Calu3 (cell line): Measurements from ENCODE around the gene ADGRE1. TPM values are rescaled to one million over a fixed set of nuclear protein-coding genes. Genes with fewer than 3 reads are reported as not detected.
"Not testable (repeated sequence)": the region's sequence is repeated elsewhere in the genome, so short reads cannot be mapped to it uniquely, and the experiment has no call there.

Experiments
- BruUV-seq: library from RNA; stranded (reverse); fragments of 400-500 nt; replicated peaks from 2 replicates; lab custom pipeline; 2021; lab: Mats Ljungman, UMichigan
- CTCF ChIA-PET: fragments of 300-600 bp; sonication (Branson Sonifier 250); formaldehyde crosslinking; loops from one replicate; lab custom pipeline; 2022; ENCODE audit warnings: antibody characterized with exemption; lab: Charles Lee
- DNase-seq: peaks from one replicate; pipeline ENCODE4 v3.0.0; 2022
- H3K27ac Mint-ChIP-seq: one replicate; pipeline ENCODE4 v1.8.0; 2022; ENCODE audit warnings: mixed read lengths; ENCODE audit not compliant: unreplicated experiment
- H3K27me3 Mint-ChIP-seq: one replicate; pipeline ENCODE4 v1.8.0; 2022; ENCODE audit warnings: mixed read lengths; ENCODE audit not compliant: unreplicated experiment
- H3K36me3 Mint-ChIP-seq: one replicate; pipeline ENCODE4 v1.8.0; 2022; ENCODE audit warnings: mild to moderate bottlenecking, moderate library complexity, mixed read lengths; ENCODE audit not compliant: insufficient read depth, unreplicated experiment
- H3K4me1 Mint-ChIP-seq: one replicate; pipeline ENCODE4 v1.8.0; 2022; ENCODE audit warnings: mild to moderate bottlenecking, low read depth, mixed read lengths; ENCODE audit not compliant: unreplicated experiment
- H3K4me3 Mint-ChIP-seq: one replicate; pipeline ENCODE4 v1.8.0; 2022; ENCODE audit warnings: mild to moderate bottlenecking, low read depth, moderate library complexity, mixed read lengths; ENCODE audit not compliant: unreplicated experiment
- H3K9me3 Mint-ChIP-seq: one replicate; pipeline ENCODE4 v1.8.0; 2022; ENCODE audit warnings: low read depth, mixed read lengths; ENCODE audit not compliant: unreplicated experiment
- CTCF ChIP-seq: fragments of 200-600 bp; IDR thresholded peaks from one replicate; pipeline ENCODE4 v1.8.0; 2022; ENCODE audit warnings: antibody characterized with exemption; ENCODE audit not compliant: unreplicated experiment
- intact Hi-C: fragments of 100-400 bp; cut with micrococcal nuclease; formaldehyde crosslinking; loops from one replicate; pipeline ENCODE4 v1.10.0; 2022; ENCODE audit not compliant: unreplicated experiment
- total RNA-seq: library from RNA; stranded (reverse); gene quantifications from 2 replicates; pipeline ENCODE4 v1.2.3, GENCODE V29; 2022

ADGRE1 gene
- total RNA-seq, 1 experiment from 2014 or later, result not detected

GRCh38 chr19:6868351-6868750 lies 19.0 kb upstream of the ADGRE1 start:
- intact Hi-C loops, result no loop called here
- Mint-ChIP-seq H3K27ac (no peak overlapping the region), H3K36me3 (peaks cover 6% of the 10 kb centered on the region), H3K27me3 (peaks cover 13% of the 10 kb centered on the region), H3K4me1 (no peaks in the 10 kb centered on the region), H3K4me3 (no peak overlapping the region), H3K9me3 (no peaks in the 10 kb centered on the region)
- TF ChIP-seq CTCF, result no peak
- CTCF ChIA-PET, result no interaction called here
- BruUV-seq, result no TSS peak
- no peak for DNase-seq

- H3K27ac Mint-ChIP-seq, H3K4me1 Mint-ChIP-seq, BruUV-seq, DNase-seq, CTCF ChIA-PET, intact Hi-C loops, H3K4me3 Mint-ChIP-seq, H3K36me3 Mint-ChIP-seq, H3K9me3 Mint-ChIP-seq: not testable (repeated sequence)
- H3K27me3 Mint-ChIP-seq, result peaks cover 20% of the 10 kb centered on the region
Observed at GRCh38 chr19:6869151-6869882, 18.1 kb upstream of the ADGRE1 start.

- H3K27ac Mint-ChIP-seq, result no peak overlapping the region
- intact Hi-C loops, result no loop called here
- no peak for TF ChIP-seq CTCF
- H3K27me3 Mint-ChIP-seq, result peaks cover 52% of the 10 kb centered on the region
- DNase-seq, result no peak
- no peaks in the 10 kb centered on the region for H3K4me1 Mint-ChIP-seq
- H3K36me3 Mint-ChIP-seq, result no peaks in the 10 kb centered on the region
- no TSS peak for BruUV-seq
- no peak overlapping the region for H3K4me3 Mint-ChIP-seq
- H3K9me3 Mint-ChIP-seq, result no peaks in the 10 kb centered on the region
- CTCF ChIA-PET, result no interaction called here
Observed at GRCh38 chr19:6873708-6874431, 13.5 kb upstream of the ADGRE1 start.

- TF ChIP-seq CTCF, result no peak
- CTCF ChIA-PET, result no interaction called here
- DNase-seq, result no peak
- peaks cover 65% of the 10 kb centered on the region for H3K27me3 Mint-ChIP-seq
- BruUV-seq, result no TSS peak
- no peak overlapping the region for H3K4me3 Mint-ChIP-seq
- H3K9me3 Mint-ChIP-seq, result no peaks in the 10 kb centered on the region
- H3K4me1 Mint-ChIP-seq, result no peaks in the 10 kb centered on the region
- intact Hi-C loops, result no loop called here
- no peaks in the 10 kb centered on the region for H3K36me3 Mint-ChIP-seq
- H3K27ac Mint-ChIP-seq, result no peak overlapping the region
Observed at GRCh38 chr19:6875218-6875617, 12.2 kb upstream of the ADGRE1 start.

GRCh38 chr19:6876748-6877147 lies 10.6 kb upstream of the ADGRE1 start:
- Mint-ChIP-seq H3K4me3 (no peak overlapping the region), H3K27me3 (peaks cover 80% of the 10 kb centered on the region), H3K4me1 (no peaks in the 10 kb centered on the region), H3K36me3 (no peaks in the 10 kb centered on the region), H3K27ac (no peak overlapping the region), H3K9me3 (no peaks in the 10 kb centered on the region)
- BruUV-seq, result no TSS peak
- no peak for TF ChIP-seq CTCF
- intact Hi-C loops, result no loop called here
- CTCF ChIA-PET, result no interaction called here
- DNase-seq, result no peak
